Adrenal gland (tissue), 5 donors: ENCODE results near the gene CPED1.

Experiments used
- CTCF ChIP-seq, 6 experiments: fragments of 450-650 bp in 4 of 6; fragments of 200-600 bp in 2 of 6; sonication (generic) in 1 of 6; IDR thresholded peaks; 1 replicate in 5 of 6; 2 replicates in 1 of 6; pipeline versions ENCODE4 v1.5.1 to v1.8.0; 2016 to 2021; ENCODE audit warnings: antibody characterized with exemption in 6 of 6, mild to moderate bottlenecking in 2 of 6, moderate library complexity in 1 of 6
- POLR2A ChIP-seq, 2 donors: fragments of 450-650 bp; IDR thresholded peaks; one replicate each; pipeline ENCODE4 v1.6.1; 2017; ENCODE audit warnings: antibody characterized with exemption in 2 of 2, mild to moderate bottlenecking in 2 of 2, moderate library complexity in 1 of 2
- donor health status: DM: no; HTN: no; CAD: no.

- no peak for TF ChIP-seq POLR2A (IDR thresholded peaks at IDR 0.05)
- no peak for TF ChIP-seq CTCF (IDR thresholded peaks at IDR 0.05)
Observed at GRCh38 chr7:121005996-121006584, 17.6 kb downstream of the CPED1 start.
